HCT116 (cell line): ENCODE results near the gene PLEKHJ1.

Experiments used
- CTCF ChIP-seq, 3 experiments: fragments of 200-600 bp in 1 of 3; sonication (generic) in 1 of 3; IDR thresholded peaks in 2 of 3; conservative IDR thresholded peaks in 1 of 3; 2 replicates each; pipeline ENCODE4 v1.5.1; 2012 to 2017; ENCODE audit warnings: low read depth in 2 of 3, low read length in 2 of 3, antibody characterized with exemption in 1 of 3, borderline replicate concordance in 1 of 3, control low read depth in 1 of 3, mild to moderate bottlenecking in 1 of 3, mixed read lengths in 1 of 3, mixed run types in 1 of 3, moderate library complexity in 1 of 3; ENCODE audit not compliant: insufficient read depth in 1 of 3
- ELF1 ChIP-seq: IDR thresholded peaks from 2 replicates; pipeline ENCODE4 v1.6.1; 2012; ENCODE audit warnings: low read depth, borderline replicate concordance
- EZH2 ChIP-seq: fragments of 200-600 bp; sonication (generic); IDR thresholded peaks from 2 replicates; pipeline ENCODE4 v1.6.1; 2017; ENCODE audit warnings: antibody characterized with exemption, mixed run types
- MAX ChIP-seq: IDR thresholded peaks from 2 replicates; pipeline ENCODE4 v1.6.1; 2012
- POLR2A ChIP-seq: IDR thresholded peaks from 2 replicates; pipeline ENCODE4 v1.7.0; 2011; ENCODE audit warnings: borderline replicate concordance; ENCODE audit not compliant: insufficient read depth, insufficient read length; ENCODE audit errors: extremely low read depth
- POLR2AphosphoS5 ChIP-seq: IDR thresholded peaks from 2 replicates; pipeline ENCODE4 v1.6.1; 2011; ENCODE audit warnings: mild to moderate bottlenecking, low read depth, low read length, moderate library complexity
- REST ChIP-seq: IDR thresholded peaks from 2 replicates; pipeline ENCODE4 v1.6.1; 2012; ENCODE audit warnings: low read depth

GRCh38 chr19:2197270-2197669 is 38.9 kb downstream of the PLEKHJ1 start:
- TF ChIP-seq CTCF (IDR thresholded peaks at IDR 0.05 in 2 of 3, conservative IDR thresholded peaks at IDR 0.05 in 1 of 3; ENCODE audit: borderline replicate concordance in 1 of 3, insufficient read depth in 1 of 3, low read depth in 2 of 3, low read length in 2 of 3), result no peak
- TF ChIP-seq POLR2A, result no peak
- no peak for TF ChIP-seq POLR2AphosphoS5
- TF ChIP-seq EZH2, result no peak
- TF ChIP-seq MAX, result no peak
- no peak for TF ChIP-seq ELF1
- no peak for TF ChIP-seq REST
